Measurements from ENCODE around the gene EPB41L4B. TPM values are rescaled to one million over a fixed set of nuclear protein-coding genes. Genes with fewer than 3 reads are reported as not detected.

EPB41L4B gene
- total RNA-seq, 1 donor from 2014 or later, result 0.88 TPM

- no peak for DNase-seq (ENCODE audit: extremely low read depth, low read depth, low spot score)
These were observed 107.4 kb downstream of the EPB41L4B start for GRCh38 chr9:109213285-109214121.

GRCh38 chr9:109212768-109213167 is 108.1 kb downstream of the EPB41L4B start:
- DNase-seq (ENCODE audit: extremely low read depth, low read depth, low spot score), result no peak

GRCh38 chr9:109206670-109207069 is 114.2 kb downstream of the EPB41L4B start:
- DNase-seq (ENCODE audit: extremely low read depth, low read depth, low spot score), result no peak

- DNase-seq (ENCODE audit: extremely low read depth, low read depth, low spot score), result no peak
These were observed 115.3 kb downstream of the EPB41L4B start for GRCh38 chr9:109205526-109205925.

- DNase-seq (ENCODE audit: extremely low read depth, low read depth, low spot score), result no peak
These were observed 117.0 kb downstream of the EPB41L4B start for GRCh38 chr9:109203761-109204360.

GRCh38 chr9:109199676-109200075 is 121.2 kb downstream of the EPB41L4B start:
- DNase-seq (ENCODE audit: extremely low read depth, low read depth, low spot score), result no peak

GRCh38 chr9:109198736-109199382 is 122.0 kb downstream of the EPB41L4B start:
- DNase-seq (ENCODE audit: extremely low read depth, low read depth, low spot score), result no peak

GRCh38 chr9:109193974-109194556 is 126.8 kb downstream of the EPB41L4B start:
- no peak for DNase-seq (ENCODE audit: extremely low read depth, low read depth, low spot score)

- no peak for DNase-seq (ENCODE audit: extremely low read depth, low read depth, low spot score)
These were observed 128.0 kb downstream of the EPB41L4B start for GRCh38 chr9:109192732-109193361.

- no peak for DNase-seq (ENCODE audit: extremely low read depth, low read depth, low spot score)
These were observed 129.1 kb downstream of the EPB41L4B start for GRCh38 chr9:109191746-109192145.

- DNase-seq (ENCODE audit: extremely low read depth, low read depth, low spot score), result no peak
These were observed 130.7 kb downstream of the EPB41L4B start for GRCh38 chr9:109190151-109190550.

- DNase-seq (ENCODE audit: extremely low read depth, low read depth, low spot score), result no peak
These were observed 133.9 kb downstream of the EPB41L4B start for GRCh38 chr9:109186857-109187520.

GRCh38 chr9:109182940-109183798 is 137.7 kb downstream of the EPB41L4B start:
- DNase-seq (ENCODE audit: extremely low read depth, low read depth, low spot score), result no peak

GRCh38 chr9:109182550-109182939 is 138.3 kb downstream of the EPB41L4B start:
- no peak for DNase-seq (ENCODE audit: extremely low read depth, low read depth, low spot score)

GRCh38 chr9:109181284-109181683 is 139.6 kb downstream of the EPB41L4B start:
- no peak for DNase-seq (ENCODE audit: extremely low read depth, low read depth, low spot score)

GRCh38 chr9:109179801-109180523 is 140.9 kb downstream of the EPB41L4B start:
- DNase-seq (ENCODE audit: extremely low read depth, low read depth, low spot score), result no peak

- no peak for DNase-seq (ENCODE audit: extremely low read depth, low read depth, low spot score)
These were observed 143.9 kb downstream of the EPB41L4B start for GRCh38 chr9:109176963-109177362.

GRCh38 chr9:109176386-109176785 is 144.5 kb downstream of the EPB41L4B start:
- no peak for DNase-seq (ENCODE audit: extremely low read depth, low read depth, low spot score)

- DNase-seq (ENCODE audit: extremely low read depth, low read depth, low spot score), result no peak
These were observed 147.9 kb downstream of the EPB41L4B start for GRCh38 chr9:109172935-109173334.

All from glomerular endothelial cell (primary cell).